Measurements from ENCODE around the gene PIGT.

Gene PIGT

DNA sequence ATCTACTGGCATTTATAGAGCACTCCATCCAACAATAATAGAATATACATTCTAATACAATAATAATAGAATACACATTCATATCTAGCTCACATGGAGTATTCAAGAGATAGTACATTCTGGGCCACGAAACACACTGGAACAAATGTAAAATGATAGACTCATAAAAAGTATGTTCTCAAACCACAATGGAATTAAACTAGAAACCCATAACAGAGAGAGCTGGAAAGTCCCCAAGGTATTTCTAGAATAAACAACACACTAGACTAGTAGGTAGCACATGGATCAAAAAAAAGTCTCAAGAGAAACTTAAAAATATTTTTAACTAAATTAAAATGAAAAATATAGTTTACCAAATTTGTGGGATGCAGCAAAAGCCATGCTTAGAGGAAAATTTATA is 28.7 kb upstream of the PIGT start:
- TF ChIP-seq CTCF (IDR thresholded peaks at IDR 0.05) (no peak), ZFX (IDR thresholded peaks at IDR 0.05; ENCODE audit: borderline replicate concordance) (no peak)
- no peak overlapping the region for H3K27ac ChIP-seq

DNA sequence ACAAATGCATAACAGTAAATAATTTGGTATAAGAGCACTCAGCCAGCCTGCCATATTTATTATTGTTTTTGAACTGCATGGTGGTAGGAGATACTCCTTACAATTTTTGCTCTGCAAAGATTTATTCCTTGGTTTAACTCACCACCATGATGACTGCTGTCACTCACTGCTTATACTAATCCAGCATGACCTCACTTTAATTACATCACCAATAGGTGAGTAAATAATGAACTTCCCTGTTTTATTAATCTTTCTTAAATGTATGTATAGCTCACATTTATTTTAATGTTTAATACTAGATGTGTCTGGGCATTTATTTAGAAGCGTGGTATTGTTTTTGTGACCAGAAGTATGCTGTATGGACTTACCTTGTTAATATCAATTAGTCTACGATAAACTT is 25.0 kb upstream of the PIGT start:
- TF ChIP-seq CTCF (IDR thresholded peaks at IDR 0.05) (no peak), ZFX (IDR thresholded peaks at IDR 0.05; ENCODE audit: borderline replicate concordance) (no peak)
- H3K27ac ChIP-seq, result no peak overlapping the region

- TF ChIP-seq CTCF (IDR thresholded peaks at IDR 0.05) (no peak), ZFX (IDR thresholded peaks at IDR 0.05; ENCODE audit: borderline replicate concordance) (no peak)
- H3K27ac ChIP-seq, result no peak overlapping the region
Measured at GRCh38 chr20:45391559-45391958, 24.4 kb upstream of the PIGT start.

DNA sequence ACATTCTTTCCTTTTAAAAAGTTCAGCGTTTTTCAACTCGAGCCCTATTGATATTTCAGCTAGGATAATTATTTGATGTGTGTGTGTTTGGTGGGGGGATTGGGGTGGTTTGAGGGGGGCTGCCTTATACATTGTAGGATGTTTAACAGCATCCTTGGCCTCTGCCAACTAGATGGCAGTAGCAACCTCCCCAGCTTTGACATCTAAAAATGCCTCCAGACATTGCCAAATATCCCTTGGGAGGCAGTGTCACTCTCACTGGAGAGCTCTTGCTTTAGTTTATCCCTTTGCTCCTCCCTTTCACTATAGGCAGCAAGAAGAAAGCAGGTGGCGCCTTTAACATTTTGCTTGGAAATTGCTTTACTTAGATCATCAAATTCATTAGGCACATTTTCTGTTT is 23.2 kb upstream of the PIGT start:
- H3K27ac ChIP-seq, result no peak overlapping the region
- TF ChIP-seq CTCF (IDR thresholded peaks at IDR 0.05), result no peak
- TF ChIP-seq ZFX (IDR thresholded peaks at IDR 0.05; ENCODE audit: borderline replicate concordance), result no peak

GRCh38 chr20:45394221-45395113 is 21.5 kb upstream of the PIGT start:
- TF ChIP-seq ZFX (IDR thresholded peaks at IDR 0.05; ENCODE audit: borderline replicate concordance) (no peak), CTCF (IDR thresholded peaks at IDR 0.05) (no peak)
- no peak overlapping the region for H3K27ac ChIP-seq

- no peak overlapping the region for H3K27ac ChIP-seq
- no peak for TF ChIP-seq ZFX (IDR thresholded peaks at IDR 0.05; ENCODE audit: borderline replicate concordance)
- TF ChIP-seq CTCF (IDR thresholded peaks at IDR 0.05), result no peak
Measured at GRCh38 chr20:45395114-45395415, 20.9 kb upstream of the PIGT start.

DNA sequence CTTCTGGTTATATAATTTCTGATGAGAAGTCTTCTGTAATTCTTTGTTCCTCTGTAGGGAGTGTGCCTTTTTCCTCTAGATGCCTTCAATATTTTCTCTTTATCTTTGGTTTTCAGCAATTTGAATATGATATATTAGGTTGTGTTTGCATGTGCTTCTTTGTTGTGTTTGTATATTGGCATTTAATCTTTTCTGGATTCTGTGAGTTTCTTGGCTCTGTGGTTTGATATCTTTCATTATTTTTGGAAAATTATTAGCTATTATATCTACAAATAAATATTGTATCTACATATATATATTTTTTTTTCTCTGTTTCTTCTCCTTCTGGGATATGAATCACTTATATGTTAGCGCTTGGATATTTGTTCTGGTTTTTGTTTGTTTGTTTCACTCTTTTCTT is 16.9 kb upstream of the PIGT start:
- no peak for TF ChIP-seq CTCF (IDR thresholded peaks at IDR 0.05)
- no peak for TF ChIP-seq ZFX (IDR thresholded peaks at IDR 0.05; ENCODE audit: borderline replicate concordance)
- no peak overlapping the region for H3K27ac ChIP-seq
